NT2/D1 (cell line): ENCODE measurements around the gene CTBP2.
A peak's percentile ranks its signal among the peaks of the same experiment; 100 is the strongest.
"Not testable (repeated sequence)": the region's sequence is repeated elsewhere in the genome, so short reads cannot be mapped to it uniquely, and the experiment has no call there.

Experiments
- DNase-seq: peaks from one replicate; pipeline ENCODE4 v3.0.0-alpha.2; 2011; ENCODE audit warnings: low read depth, low spot score
- H3K27me3 ChIP-seq: 2 replicates; pipeline ENCODE4 v1.6.0; 2011; ENCODE audit warnings: mild to moderate bottlenecking; ENCODE audit not compliant: insufficient read length, insufficient read depth
- H3K36me3 ChIP-seq: 2 replicates; pipeline ENCODE4 v1.6.1; 2011; ENCODE audit warnings: mild to moderate bottlenecking, low read length, mixed read lengths; ENCODE audit not compliant: insufficient read depth, insufficient read length
- H3K4me1 ChIP-seq: 2 replicates; pipeline ENCODE4 v1.5.1; 2011; ENCODE audit not compliant: insufficient read depth, insufficient read length
- H3K4me3 ChIP-seq: 2 replicates; pipeline ENCODE4 v1.5.1; 2011; ENCODE audit warnings: low read depth; ENCODE audit not compliant: insufficient read length
- H3K9ac ChIP-seq: 2 replicates; pipeline ENCODE4 v1.6.0; 2011; ENCODE audit warnings: low read depth; ENCODE audit not compliant: insufficient read length
- H3K9me3 ChIP-seq: 2 replicates; pipeline ENCODE4 v1.5.1; 2011; ENCODE audit warnings: mild to moderate bottlenecking, low read length; ENCODE audit not compliant: insufficient read depth
- SUZ12 ChIP-seq: IDR thresholded peaks from 2 replicates; pipeline ENCODE4 v1.6.1; 2011; ENCODE audit not compliant: insufficient read length, insufficient read depth; ENCODE audit errors: extremely low read depth
- YY1 ChIP-seq: IDR thresholded peaks from 2 replicates; pipeline ENCODE4 v1.6.1; 2011; ENCODE audit not compliant: insufficient read length, insufficient read depth
- ZNF274 ChIP-seq: IDR thresholded peaks from 2 replicates; pipeline ENCODE4 v1.6.1; 2011; ENCODE audit warnings: mild to moderate bottlenecking, low read depth, low read length

The CTBP2 gene

GRCh38 chr10:125062227-125062913, 98.0 kb downstream of the CTBP2 start:
- no peak for DNase-seq
- no peak overlapping the region for H3K9ac ChIP-seq
- no peaks in the 10 kb centered on the region for H3K27me3 ChIP-seq
- H3K9me3 ChIP-seq: no peaks in the 10 kb centered on the region
- peaks cover 6% of the 10 kb centered on the region for H3K4me1 ChIP-seq
- TF ChIP-seq SUZ12: no peak
- no peak for TF ChIP-seq ZNF274
- TF ChIP-seq YY1: no peak
- H3K4me3 ChIP-seq: no peak overlapping the region
- H3K36me3 ChIP-seq: peaks cover 33% of the 10 kb centered on the region

GRCh38 chr10:125061557-125062226, 98.7 kb downstream of the CTBP2 start:
- peaks cover 6% of the 10 kb centered on the region for H3K4me1 ChIP-seq
- no peak for TF ChIP-seq SUZ12
- no peak for TF ChIP-seq ZNF274
- TF ChIP-seq YY1: no peak
- no peak overlapping the region for H3K4me3 ChIP-seq
- peak overlapping the region; percentile 2 for H3K9ac ChIP-seq
- H3K27me3 ChIP-seq: no peaks in the 10 kb centered on the region
- DNase-seq: no peak
- peaks cover 33% of the 10 kb centered on the region for H3K36me3 ChIP-seq
- no peaks in the 10 kb centered on the region for H3K9me3 ChIP-seq

GRCh38 chr10:125060826-125061556, 99.4 kb downstream of the CTBP2 start:
- DNase-seq: no peak
- Histone ChIP-seq H3K36me3 (peaks cover 33% of the 10 kb centered on the region), H3K4me1 (peaks cover 7% of the 10 kb centered on the region)

DNA sequence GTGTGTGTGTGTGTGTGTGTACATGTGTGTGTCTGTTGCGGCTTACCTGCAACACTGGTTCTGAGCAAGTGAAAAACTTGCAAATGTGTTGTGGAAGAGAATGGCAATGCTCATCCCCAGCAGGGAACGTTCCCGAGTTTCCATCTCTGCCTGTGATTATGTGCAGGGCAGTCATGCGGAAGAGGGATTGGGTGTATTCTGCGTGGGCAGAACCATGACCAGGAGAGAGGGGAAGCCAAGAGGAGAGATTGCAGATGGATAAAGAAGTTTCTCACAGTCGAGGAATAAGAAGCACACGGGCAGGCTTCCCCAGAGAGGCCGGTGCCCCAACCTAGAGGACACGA, 99.9 kb downstream of the CTBP2 start:
- Histone ChIP-seq H3K9me3 (no peaks in the 10 kb centered on the region), H3K4me1 (peaks cover 9% of the 10 kb centered on the region), H3K27me3 (no peaks in the 10 kb centered on the region), H3K36me3 (peaks cover 28% of the 10 kb centered on the region), H3K4me3 (no peak overlapping the region), H3K9ac (no peak overlapping the region)
- DNase-seq: no peak
- TF ChIP-seq SUZ12 (no peak), YY1 (no peak), ZNF274 (no peak)

More at GRCh38 chr10:125060826-125061556, 99.4 kb downstream of the CTBP2 start:
- Histone ChIP-seq H3K4me3 (no peak overlapping the region), H3K9me3 (no peaks in the 10 kb centered on the region), H3K9ac (peak overlapping the region; percentile 2), H3K27me3 (no peaks in the 10 kb centered on the region)
- TF ChIP-seq ZNF274 (no peak), YY1 (no peak), SUZ12 (no peak)

- Histone ChIP-seq H3K36me3 (peaks cover 28% of the 10 kb centered on the region), H3K9ac (no peak overlapping the region), H3K27me3 (no peaks in the 10 kb centered on the region), H3K9me3 (no peaks in the 10 kb centered on the region), H3K4me1 (peaks cover 9% of the 10 kb centered on the region), H3K4me3 (no peak overlapping the region)
- no peak for DNase-seq
- no peak for TF ChIP-seq SUZ12
- no peak for TF ChIP-seq YY1
- TF ChIP-seq ZNF274: no peak
These were observed 100.3 kb downstream of the CTBP2 start for GRCh38 chr10:125060026-125060425.

GRCh38 chr10:125059348-125059747, 101.0 kb downstream of the CTBP2 start:
- not testable (repeated sequence) for H3K4me3 ChIP-seq, DNase-seq, H3K9me3 ChIP-seq, H3K9ac ChIP-seq, H3K27me3 ChIP-seq, H3K4me1 ChIP-seq
- H3K36me3 ChIP-seq: peaks cover 29% of the 10 kb centered on the region

GRCh38 chr10:125057158-125058001, 103.0 kb downstream of the CTBP2 start:
- Histone ChIP-seq H3K36me3 (peaks cover 33% of the 10 kb centered on the region), H3K4me1 (peaks cover 9% of the 10 kb centered on the region), H3K27me3 (no peaks in the 10 kb centered on the region), H3K4me3 (no peak overlapping the region), H3K9me3 (no peaks in the 10 kb centered on the region; the same call in 1 of the 2 replicates), H3K9ac (peak overlapping the region; percentile 21)
- DNase-seq: no peak
- no peak for TF ChIP-seq SUZ12
- no peak for TF ChIP-seq YY1
- TF ChIP-seq ZNF274: no peak
